OCI-LY7 (cell line): ENCODE data around the gene ZGRF1. TPM values are rescaled to one million over a fixed set of nuclear protein-coding genes. Genes with fewer than 3 reads are reported as not detected.

Experiments used
- BruUV-seq: library from RNA; stranded (reverse); fragments of 400-500 nt; replicated peaks from 2 replicates; lab custom pipeline; 2021; lab: Mats Ljungman, UMichigan
- CTCF ChIA-PET: fragments of 300-600 bp; sonication (Branson Sonifier 250); formaldehyde crosslinking; loops from one replicate; lab custom pipeline; 2022; ENCODE audit warnings: antibody characterized with exemption; ENCODE audit not compliant: unreplicated experiment; lab: Charles Lee
- POLR2A ChIA-PET: fragments of 300-600 bp; sonication (Branson Sonifier 250); formaldehyde crosslinking; loops from one replicate; lab custom pipeline; 2022; ENCODE audit warnings: antibody characterized with exemption; lab: Charles Lee
- DNase-seq: peaks from one replicate; pipeline ENCODE4 v3.0.0-alpha.2; 2015; ENCODE audit warnings: low spot score
- H2AFZ ChIP-seq: fragments of 200-600 bp; sonication (generic), shearing (Covaris generic); 2 replicates; pipeline ENCODE4 v1.6.1; 2014; ENCODE audit warnings: mild to moderate bottlenecking, antibody characterized with exemption, low read length, moderate library complexity
- H3K27ac ChIP-seq: fragments of 200-600 bp; sonication (generic); 2 replicates; pipeline ENCODE4 v1.5.1; 2014; ENCODE audit warnings: mixed run types, low read depth, mild to moderate bottlenecking, moderate library complexity, low read length, inconsistent platforms; ENCODE audit not compliant: poor library complexity, severe bottlenecking
- H3K36me3 ChIP-seq: fragments of 200-600 bp; sonication (generic); 2 replicates; pipeline ENCODE4 v1.6.1; 2014; ENCODE audit warnings: mild to moderate bottlenecking, antibody characterized with exemption, low read length, moderate library complexity, mixed read lengths; ENCODE audit not compliant: insufficient read depth
- H3K4me1 ChIP-seq: fragments of 200-600 bp; sonication (generic); 2 replicates; pipeline ENCODE4 v1.5.1; 2014; ENCODE audit warnings: mild to moderate bottlenecking, low read length; ENCODE audit not compliant: insufficient read depth, poor library complexity, severe bottlenecking
- H3K4me2 ChIP-seq: fragments of 200-600 bp; sonication (generic); 2 replicates; pipeline ENCODE4 v1.6.1; 2014; ENCODE audit warnings: mild to moderate bottlenecking, low read length
- H3K4me3 ChIP-seq: fragments of 200-600 bp; sonication (generic); 2 replicates; pipeline ENCODE4 v1.5.1; 2014; ENCODE audit warnings: mild to moderate bottlenecking, low read depth, low read length; ENCODE audit not compliant: poor library complexity, severe bottlenecking
- H3K79me2 ChIP-seq: fragments of 200-600 bp; sonication (generic); 2 replicates; pipeline ENCODE4 v1.6.1; 2016; ENCODE audit warnings: low read depth, mild to moderate bottlenecking, low read length, moderate library complexity, mixed read lengths; ENCODE audit not compliant: insufficient read depth
- H3K9me2 ChIP-seq: fragments of 200-600 bp; sonication (generic); 2 replicates; pipeline ENCODE4 v1.6.1; 2016; ENCODE audit warnings: mild to moderate bottlenecking, low read length, mixed read lengths; ENCODE audit not compliant: insufficient read depth
- H3K9me3 ChIP-seq: fragments of 200-600 bp; sonication (generic); 2 replicates; pipeline ENCODE4 v1.6.1; 2014; ENCODE audit warnings: mild to moderate bottlenecking, mixed run types, low read length, mixed read lengths
- H4K20me1 ChIP-seq: fragments of 200-600 bp; sonication (generic); 2 replicates; pipeline ENCODE4 v1.6.1; 2014; ENCODE audit warnings: mild to moderate bottlenecking, antibody characterized with exemption, low read length, moderate library complexity, mixed read lengths; ENCODE audit not compliant: insufficient read depth
- EZH2phosphoT487 ChIP-seq: fragments of 200-600 bp; sonication (generic); IDR thresholded peaks from 2 replicates; pipeline ENCODE4 v1.6.1; 2018; ENCODE audit warnings: low read depth, borderline replicate concordance, mild to moderate bottlenecking, mixed run types, antibody characterized with exemption, low read length, moderate library complexity, mixed read lengths
- intact Hi-C: fragments of 100-400 bp; cut with micrococcal nuclease; formaldehyde crosslinking; loops from one replicate; pipeline ENCODE4 v1.10.0; 2022; ENCODE audit not compliant: unreplicated experiment
- total RNA-seq, 2 experiments: library from RNA; depleted of rRNA in 1 of 2; stranded (reverse); fragments of >200 nt in 1 of 2; shearing (Covaris generic) in 1 of 2; gene quantifications; 2 replicates each; pipeline ENCODE4 v1.2.3, GENCODE V29; 2014 to 2022
- TF ChIP-seq, protein P1 (sequence below): fragments of 200-600 bp; sonication (generic); conservative IDR thresholded peaks from 2 replicates; pipeline ENCODE4 v1.5.1; 2014; ENCODE audit warnings: mild to moderate bottlenecking, antibody characterized with exemption, low read length, moderate library complexity, mixed read lengths

Gene ZGRF1
- total RNA-seq, 2 experiments from 2014 or later = 54.4 to 68.1 TPM

DNA sequence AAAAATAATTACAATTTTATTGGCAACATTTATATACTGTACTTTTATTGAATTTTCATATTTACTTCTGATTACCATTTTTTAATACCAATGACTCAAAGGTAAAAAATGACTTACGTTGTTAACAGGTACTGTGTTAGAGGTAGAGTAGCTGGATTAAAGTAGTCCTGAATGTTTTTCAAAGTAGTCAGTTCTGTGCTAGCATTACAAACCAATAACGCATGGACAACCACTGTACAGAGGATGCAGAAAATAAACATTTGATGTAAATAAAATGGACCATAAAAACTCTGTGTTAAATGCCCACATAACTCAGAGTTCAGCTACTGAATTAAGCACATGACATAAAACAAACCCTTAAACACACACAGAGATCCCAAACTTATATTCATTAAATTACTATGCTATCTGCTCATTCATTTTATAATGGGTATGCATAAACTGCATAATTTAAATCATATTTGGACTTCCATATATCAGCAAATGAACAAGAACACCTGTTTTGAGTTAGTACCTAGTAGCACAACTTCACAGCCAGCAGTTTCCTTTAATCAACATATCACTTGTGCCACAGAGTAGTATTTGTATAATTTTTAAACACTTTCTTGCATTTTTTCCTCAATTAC is 74.3 kb downstream of the ZGRF1 start:
- TF ChIP-seq, protein P1, sequence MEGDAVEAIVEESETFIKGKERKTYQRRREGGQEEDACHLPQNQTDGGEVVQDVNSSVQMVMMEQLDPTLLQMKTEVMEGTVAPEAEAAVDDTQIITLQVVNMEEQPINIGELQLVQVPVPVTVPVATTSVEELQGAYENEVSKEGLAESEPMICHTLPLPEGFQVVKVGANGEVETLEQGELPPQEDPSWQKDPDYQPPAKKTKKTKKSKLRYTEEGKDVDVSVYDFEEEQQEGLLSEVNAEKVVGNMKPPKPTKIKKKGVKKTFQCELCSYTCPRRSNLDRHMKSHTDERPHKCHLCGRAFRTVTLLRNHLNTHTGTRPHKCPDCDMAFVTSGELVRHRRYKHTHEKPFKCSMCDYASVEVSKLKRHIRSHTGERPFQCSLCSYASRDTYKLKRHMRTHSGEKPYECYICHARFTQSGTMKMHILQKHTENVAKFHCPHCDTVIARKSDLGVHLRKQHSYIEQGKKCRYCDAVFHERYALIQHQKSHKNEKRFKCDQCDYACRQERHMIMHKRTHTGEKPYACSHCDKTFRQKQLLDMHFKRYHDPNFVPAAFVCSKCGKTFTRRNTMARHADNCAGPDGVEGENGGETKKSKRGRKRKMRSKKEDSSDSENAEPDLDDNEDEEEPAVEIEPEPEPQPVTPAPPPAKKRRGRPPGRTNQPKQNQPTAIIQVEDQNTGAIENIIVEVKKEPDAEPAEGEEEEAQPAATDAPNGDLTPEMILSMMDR = no peak
- TF ChIP-seq EZH2phosphoT487 = no peak
- peaks cover 4% of the 10 kb centered on the region; the same call in 1 of the 2 replicates for H3K9me3 ChIP-seq
- no peak overlapping the region for H3K27ac ChIP-seq
- intact Hi-C loops = no loop called here
- peaks cover 10% of the 10 kb centered on the region for H3K4me1 ChIP-seq
- H3K4me2 ChIP-seq = no peak overlapping the region
- BruUV-seq = no TSS peak
- no peak overlapping the region for H2AFZ ChIP-seq
- no peak for DNase-seq
- H3K4me3 ChIP-seq = no peak overlapping the region
- H4K20me1 ChIP-seq = no peaks in the 10 kb centered on the region
- ChIA-PET POLR2A (interaction anchor here (0.7 to 1.2 kb wide), 3 partner anchors 12 to 26 kb away, joined by 3 to 5 read pairs (median 4); no protein-coding TSS in a partner anchor), CTCF (no interaction called here)
- no peaks in the 10 kb centered on the region for H3K9me2 ChIP-seq
- peaks cover 62% of the 10 kb centered on the region for H3K36me3 ChIP-seq
- no peaks in the 10 kb centered on the region for H3K79me2 ChIP-seq

DNA sequence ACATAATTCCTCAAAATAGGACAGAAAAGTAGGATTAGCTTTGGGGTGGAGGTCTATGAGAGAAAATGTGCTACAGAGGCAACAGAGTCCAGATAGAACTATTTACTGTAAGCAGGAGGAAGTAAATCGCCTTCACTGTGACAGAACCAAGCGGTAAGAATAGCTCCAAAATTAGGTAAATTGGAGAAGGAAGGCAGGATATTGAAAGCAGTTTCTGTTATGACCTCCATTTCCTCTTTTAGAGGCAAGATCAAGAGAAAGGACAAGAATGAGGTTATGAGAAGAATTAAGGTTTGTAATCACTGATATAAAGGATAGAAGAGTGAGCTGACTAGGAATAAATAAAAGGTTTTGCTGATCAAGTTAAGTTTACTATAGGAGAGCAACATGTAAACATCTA is 76.6 kb downstream of the ZGRF1 start:
- Histone ChIP-seq H3K27ac (no peak overlapping the region), H3K4me3 (no peak overlapping the region), H3K4me1 (peaks cover 10% of the 10 kb centered on the region), H3K4me2 (peak overlapping the region; percentile 23; the same call in 1 of the 2 replicates), H3K79me2 (no peaks in the 10 kb centered on the region), H3K9me2 (no peaks in the 10 kb centered on the region), H3K36me3 (peaks cover 58% of the 10 kb centered on the region), H2AFZ (no peak overlapping the region), H4K20me1 (no peaks in the 10 kb centered on the region), H3K9me3 (peaks cover 4% of the 10 kb centered on the region; the same call in 1 of the 2 replicates)
- ChIA-PET POLR2A (interaction anchor here (0.5 to 2.1 kb wide), 4 partner anchors 9 to 391 kb away, joined by 3 to 9 read pairs (median 5); no protein-coding TSS in a partner anchor), CTCF (no interaction called here)
- intact Hi-C loops = no loop called here
- DNase-seq = peak; percentile 33
- BruUV-seq = no TSS peak
- TF ChIP-seq EZH2phosphoT487 = no peak
- TF ChIP-seq, protein P1 = no peak

DNA sequence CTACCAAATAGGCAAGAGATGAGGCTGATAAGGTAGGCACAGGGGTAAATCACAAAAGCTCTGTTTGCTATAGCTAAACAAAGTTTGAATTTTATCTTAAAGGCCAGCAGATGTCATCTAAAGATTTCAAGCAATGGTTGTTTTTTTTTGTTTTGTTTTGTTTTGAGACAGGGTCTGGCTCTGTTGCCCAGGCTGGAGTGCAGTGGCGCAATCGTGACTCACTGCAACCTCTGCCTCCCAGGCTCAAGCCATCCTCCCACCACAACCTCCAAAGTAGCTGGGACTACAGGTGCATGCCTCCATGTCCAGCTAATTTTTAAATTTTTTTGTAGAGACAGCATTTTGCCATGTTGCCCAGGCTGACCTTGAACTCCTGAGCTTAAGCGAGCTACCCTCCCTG is 77.7 kb downstream of the ZGRF1 start:
- no peaks in the 10 kb centered on the region for H4K20me1 ChIP-seq
- DNase-seq = no peak
- CTCF ChIA-PET = no interaction called here
- H3K9me3 ChIP-seq = no peaks in the 10 kb centered on the region
- intact Hi-C loops = no loop called here
- no peaks in the 10 kb centered on the region for H3K79me2 ChIP-seq
- no peak overlapping the region for H3K4me3 ChIP-seq
- H3K36me3 ChIP-seq = peaks cover 56% of the 10 kb centered on the region
- no TSS peak for BruUV-seq
- no peak overlapping the region for H2AFZ ChIP-seq
- H3K27ac ChIP-seq = no peak overlapping the region
- H3K9me2 ChIP-seq = no peaks in the 10 kb centered on the region
- H3K4me2 ChIP-seq = no peak overlapping the region
- H3K4me1 ChIP-seq = peaks cover 10% of the 10 kb centered on the region
- TF ChIP-seq EZH2phosphoT487 = no peak
- TF ChIP-seq, protein P1 = no peak
- POLR2A ChIA-PET = interaction anchor here (0.6 to 2.1 kb wide), 3 partner anchors 8 to 452 kb away, joined by 3 to 9 read pairs (median 4); no protein-coding TSS in a partner anchor
